Activated CD4-positive, CD25-positive, alpha-beta regulatory T cell (primary cell): Measurements from ENCODE around the gene MDP1.
"Not testable (repeated sequence)": the region's sequence is repeated elsewhere in the genome, so short reads cannot be mapped to it uniquely, and the experiment has no call there.

Experiments used
- DNase-seq, 4 experiments: peaks; one replicate each; lab custom pipeline; 2025; lab: John Stamatoyannopoulos, UW

MDP1 gene

DNA sequence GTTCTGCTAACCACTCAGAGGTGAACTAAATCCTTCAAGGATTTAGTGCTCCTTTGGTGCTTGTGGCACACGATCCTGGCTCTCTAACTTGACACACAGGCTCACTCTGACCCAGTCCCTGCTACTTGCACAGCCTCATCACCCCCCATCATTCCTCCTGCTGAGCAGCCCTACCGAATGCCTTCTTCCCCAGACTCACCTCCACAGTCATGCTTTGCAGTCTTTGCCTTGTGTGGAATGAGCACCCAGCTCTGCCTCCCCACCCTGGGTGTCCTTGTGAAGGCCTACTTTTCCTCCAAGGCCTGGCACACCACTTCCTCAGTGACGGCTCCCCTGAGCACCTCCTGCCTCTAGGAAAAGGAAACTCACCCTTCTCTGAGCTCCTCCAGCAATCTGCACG lies 34.5 kb upstream of the MDP1 start:
- no peak for DNase-seq

DNA sequence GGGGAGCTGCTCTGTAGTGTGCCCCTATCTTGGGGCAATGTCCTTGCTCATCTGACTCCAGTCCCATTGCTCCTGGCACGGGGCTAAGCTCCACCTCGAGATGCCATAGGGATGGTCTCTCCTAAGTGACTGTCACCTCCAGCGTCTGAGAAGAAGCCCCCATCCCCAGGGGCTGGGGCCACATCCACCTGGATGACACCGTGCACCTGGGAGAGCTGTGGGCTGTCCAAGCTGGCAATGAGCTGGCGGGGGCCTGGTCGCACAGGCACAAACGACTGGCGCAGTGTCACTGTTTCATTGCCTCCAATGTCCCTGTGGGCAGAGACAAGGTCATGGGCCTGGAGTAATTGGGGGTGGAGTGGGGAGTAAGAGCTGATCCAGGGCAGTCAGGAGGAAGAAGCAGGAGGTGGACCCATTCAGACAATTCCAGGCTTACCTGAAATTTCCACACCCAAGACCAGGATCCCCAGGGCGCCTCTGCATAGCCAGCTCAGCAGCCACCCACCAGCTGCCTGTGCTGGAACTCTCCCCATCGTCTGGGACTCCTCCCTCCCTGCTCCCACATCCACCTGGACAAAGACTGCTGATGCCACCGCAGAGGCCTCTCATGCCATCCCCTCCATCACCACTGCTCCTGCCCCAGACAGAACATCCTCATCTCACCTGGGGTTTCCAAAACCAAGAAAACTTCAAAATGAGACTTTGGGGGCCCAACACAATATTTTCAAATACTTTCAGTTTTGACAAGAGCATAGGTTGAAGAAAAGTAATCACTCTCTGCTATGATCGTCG lies 33.6 kb upstream of the MDP1 start:
- no peak for DNase-seq

DNA sequence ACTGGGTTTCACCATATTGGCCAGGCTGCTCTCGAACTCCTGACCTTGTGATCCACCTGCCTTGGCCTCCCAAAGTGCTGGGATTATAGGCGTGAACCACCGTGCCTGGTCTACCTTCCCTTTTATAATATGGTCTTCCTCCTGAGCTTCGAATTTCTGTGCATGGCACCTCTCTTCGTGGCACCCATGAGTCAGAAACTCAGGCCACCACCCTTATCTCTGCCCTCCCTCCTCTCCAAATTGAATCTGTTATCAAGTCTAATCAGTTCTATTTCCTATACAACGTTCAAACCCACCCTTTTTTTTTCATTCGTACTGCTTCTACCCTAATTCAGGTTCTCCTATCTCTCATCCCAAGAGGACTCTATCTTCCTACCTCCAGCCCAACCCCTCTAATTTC lies 31.6 kb upstream of the MDP1 start:
- no peak for DNase-seq

DNA sequence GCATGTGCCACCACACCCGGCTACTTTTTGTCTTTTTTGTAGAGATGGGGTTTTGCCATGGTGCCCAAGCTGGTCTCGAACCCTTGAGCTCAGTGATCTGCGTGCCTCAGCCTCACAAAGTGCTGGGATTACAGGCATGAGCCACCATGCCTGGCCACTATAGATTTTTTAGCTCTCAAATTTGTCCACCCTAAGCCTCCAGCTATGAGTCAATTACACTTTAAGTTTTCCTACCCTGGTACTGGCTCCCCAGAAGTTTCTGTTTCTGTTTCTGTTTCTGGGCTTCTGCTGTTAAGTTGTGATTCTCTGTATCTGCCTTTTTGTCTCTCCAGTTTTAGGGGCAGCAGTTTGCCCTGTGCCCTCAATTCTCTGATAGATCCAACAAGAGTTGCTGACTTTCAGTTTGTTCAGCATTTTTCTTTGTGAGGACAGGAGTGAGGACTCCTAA lies 30.9 kb upstream of the MDP1 start:
- DNase-seq, result no peak

DNA sequence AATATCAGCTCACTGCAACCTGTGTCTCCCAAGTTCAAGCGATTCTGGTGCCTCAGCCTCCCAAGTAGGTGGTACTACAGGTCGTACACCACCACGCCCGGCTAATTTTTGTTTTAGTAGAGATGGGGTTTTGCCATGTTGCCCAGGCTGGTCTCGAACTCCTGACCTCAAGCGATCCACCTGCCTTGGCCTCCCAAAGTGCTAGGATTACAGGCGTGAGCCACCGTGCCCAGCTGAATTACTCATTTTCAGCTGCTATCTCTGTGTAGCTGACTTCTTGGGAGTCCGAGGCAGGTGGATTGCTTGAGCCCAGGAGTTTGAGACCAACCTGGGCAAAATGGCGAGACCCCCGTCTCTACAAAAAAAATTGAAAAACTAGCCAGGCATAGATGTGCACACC lies 29.5 kb upstream of the MDP1 start:
- not testable (repeated sequence) for DNase-seq

DNA sequence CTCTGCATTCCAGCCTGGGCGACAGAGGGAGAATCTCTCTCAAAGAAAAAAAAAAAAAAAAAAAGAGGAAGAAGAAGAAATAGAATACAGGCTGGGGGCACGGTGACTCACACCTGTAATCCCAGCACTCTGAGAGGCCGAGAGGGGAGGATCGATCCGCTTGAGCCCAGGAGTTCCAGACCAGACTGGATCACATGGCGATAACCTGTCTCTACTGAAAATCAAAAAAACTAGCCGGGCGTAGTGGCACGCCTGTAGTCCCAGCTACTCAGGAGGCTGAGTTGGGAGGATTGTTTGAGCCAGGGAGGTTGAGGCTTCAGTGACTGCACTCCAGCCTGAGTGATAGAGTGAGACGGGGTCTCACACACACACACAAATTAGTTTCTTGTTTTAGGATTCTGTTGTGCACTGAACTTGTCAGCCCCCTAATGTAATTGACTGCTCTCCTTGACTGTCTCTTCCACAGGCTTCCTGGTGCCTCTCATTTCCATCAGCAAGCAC lies 27.5 kb upstream of the MDP1 start:
- no peak for DNase-seq

DNA sequence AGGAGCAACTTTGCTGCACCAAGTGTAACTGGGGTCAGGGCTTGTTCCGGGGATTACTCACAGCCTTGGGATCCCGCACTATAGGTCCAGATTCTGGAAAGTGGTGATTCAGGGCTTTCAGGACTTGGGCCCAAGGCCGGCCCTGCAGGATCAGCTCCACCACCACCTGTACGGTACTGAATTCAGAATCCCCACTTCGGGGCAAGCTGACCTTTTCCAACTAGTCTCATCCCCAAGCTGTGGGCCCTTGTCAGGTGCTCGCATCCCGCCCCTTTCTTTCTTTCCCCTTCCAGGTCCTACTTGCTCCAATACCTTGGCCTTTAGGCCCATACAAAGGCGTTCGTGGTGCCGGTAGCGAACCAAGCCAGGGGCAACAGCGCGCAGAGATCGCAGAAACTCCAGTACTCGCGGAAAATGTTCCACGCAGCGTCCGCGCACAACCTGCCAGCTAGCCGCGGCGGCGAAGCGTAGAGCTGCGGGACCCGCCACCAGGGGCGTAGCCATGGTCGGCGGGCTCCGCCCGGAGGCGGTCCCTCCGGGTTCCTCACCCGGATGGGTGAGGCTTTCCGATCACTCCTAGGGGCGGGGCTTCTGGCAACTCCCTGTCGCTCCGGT lies 26.1 kb upstream of the MDP1 start:
- peak; percentile 87 to 93 (median 92) for DNase-seq

DNA sequence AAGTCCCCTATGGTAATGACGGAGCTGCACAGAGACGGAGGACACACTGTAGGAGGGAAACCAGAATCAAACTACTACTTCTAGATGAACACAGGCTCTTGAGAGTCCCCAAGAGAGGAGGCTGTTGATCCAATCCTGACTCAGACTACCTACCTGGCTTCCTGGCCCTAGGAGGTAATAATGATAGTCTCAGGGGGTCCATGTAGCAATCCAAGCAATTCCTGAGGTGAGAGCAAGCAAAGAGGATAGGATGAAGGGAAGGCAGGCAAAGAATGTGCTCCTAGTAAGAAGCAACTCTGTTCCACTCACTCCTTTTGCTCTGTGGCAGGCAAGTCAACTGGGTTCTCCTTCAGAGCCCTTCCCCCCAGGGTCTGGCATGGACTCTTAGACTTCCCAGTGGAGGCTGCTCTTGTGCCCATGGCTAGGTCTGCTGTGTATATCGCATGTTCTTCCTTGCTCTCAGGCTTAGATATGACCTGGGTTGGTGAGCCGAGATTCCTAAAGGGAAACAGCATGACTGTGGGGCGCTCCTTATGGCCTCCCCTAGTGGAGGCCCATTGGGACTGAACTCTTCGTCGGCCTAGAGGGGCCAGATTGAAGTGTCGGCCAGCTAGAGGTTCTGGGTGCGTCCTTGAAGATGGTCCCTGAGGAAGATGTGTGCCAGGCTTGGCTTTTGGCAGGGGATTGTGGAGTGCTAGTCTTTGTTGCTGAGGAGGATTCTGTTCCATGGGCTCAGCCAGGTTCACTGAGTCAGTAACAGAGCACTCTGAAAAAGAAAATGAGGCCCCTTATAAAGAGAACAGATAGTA lies 24.4 kb upstream of the MDP1 start:
- no peak for DNase-seq

DNA sequence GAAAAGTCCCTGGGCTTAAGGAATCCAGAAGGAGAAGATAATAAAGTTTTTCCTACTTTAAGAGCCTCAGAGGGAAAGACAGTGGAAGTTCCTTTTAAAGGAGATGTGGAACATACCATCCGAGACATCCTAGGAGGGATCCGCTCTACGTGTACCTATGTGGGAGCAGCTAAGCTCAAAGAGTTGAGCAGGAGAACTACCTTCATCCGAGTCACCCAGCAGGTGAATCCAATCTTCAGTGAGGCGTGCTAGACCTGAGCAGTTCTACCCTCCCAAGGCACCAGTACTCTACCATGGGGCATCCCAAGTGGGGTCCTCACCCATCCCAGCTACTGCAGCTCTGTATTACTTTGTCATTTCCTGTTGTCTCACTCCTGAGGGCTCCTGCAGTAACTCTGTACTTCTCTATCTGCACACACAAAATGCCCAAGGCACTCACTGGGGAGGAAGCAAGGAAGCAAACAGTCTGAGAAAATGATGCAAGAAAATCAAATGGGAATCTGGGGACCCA lies 22.7 kb upstream of the MDP1 start:
- no peak for DNase-seq

DNA sequence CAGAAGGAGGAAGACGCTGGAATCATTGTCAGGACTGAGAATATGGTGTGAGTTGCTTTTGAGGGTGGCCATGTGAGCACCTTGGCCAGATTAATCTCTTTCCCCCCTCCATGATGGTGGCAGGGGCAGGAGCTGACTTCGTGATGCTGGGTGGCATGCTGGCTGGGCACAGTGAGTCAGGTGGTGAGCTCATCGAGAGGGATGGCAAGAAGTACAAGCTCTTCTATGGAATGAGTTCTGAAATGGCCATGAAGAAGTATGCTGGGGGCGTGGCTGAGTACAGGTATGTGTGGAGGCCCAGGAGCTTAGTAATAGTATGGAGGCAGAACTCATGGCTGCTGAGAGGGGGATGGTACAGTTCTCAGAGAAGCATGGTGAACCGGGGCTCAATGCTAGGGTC lies 22.3 kb upstream of the MDP1 start:
- DNase-seq, result no peak

DNA sequence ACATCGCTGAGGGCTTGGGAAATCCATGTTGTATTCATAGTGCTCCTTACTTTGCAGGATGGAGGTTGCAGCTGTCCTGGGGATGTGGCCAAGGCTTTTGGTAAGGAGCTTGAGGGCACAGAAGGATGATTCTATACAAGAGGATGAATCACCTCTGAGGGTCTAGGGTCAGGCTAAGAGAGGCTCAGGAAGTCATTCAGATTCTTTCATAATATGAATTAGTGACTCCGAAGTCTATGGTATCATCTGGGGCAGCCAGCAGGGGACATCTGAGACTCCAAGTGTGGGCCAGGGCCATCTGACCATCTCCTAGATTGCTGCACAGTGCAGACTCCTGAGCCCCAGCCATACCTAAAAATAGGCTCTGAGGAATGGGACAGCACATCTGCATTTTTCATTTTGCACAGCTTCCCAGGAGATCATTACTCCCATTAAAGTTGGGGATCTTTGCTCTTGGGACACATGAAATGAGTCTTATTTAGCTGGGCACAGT lies 21.6 kb upstream of the MDP1 start:
- DNase-seq, result no peak

DNA sequence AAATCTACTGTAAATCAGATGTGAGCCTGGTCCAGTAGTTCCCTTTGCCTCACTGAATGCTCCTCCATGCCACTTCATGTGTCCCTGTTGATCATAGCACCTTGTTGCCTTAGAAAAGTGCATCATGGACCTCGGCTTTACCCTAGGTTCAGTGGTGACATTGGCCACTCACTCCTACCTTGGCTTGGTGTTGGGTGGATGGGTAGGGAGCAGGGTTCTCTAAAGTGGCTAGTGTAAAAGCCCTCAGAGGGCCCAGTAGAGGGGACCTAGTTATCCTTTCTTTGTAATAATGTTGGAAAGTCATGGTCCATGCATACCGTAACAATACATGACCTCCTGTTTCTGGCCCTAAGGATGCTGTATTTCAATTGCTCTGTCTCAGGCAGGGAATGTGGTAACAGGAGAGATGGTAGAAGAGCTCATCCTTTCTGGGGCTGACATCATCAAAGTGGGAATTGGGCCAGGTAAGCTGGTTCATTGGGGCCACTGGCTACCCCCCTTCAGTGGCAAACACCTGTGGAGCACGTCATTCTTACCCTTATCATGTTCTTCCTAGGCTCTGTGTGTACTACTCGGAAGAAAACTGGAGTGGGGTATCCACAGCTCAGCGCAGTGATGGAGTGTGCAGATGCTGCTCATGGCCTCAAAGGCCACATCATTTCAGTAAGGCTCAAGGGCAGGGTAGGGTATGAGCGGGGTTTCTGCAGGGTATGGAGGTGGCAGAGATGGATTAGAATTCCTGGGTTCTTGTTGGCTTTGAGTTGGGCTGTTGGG lies 21.0 kb upstream of the MDP1 start:
- no peak for DNase-seq

DNA sequence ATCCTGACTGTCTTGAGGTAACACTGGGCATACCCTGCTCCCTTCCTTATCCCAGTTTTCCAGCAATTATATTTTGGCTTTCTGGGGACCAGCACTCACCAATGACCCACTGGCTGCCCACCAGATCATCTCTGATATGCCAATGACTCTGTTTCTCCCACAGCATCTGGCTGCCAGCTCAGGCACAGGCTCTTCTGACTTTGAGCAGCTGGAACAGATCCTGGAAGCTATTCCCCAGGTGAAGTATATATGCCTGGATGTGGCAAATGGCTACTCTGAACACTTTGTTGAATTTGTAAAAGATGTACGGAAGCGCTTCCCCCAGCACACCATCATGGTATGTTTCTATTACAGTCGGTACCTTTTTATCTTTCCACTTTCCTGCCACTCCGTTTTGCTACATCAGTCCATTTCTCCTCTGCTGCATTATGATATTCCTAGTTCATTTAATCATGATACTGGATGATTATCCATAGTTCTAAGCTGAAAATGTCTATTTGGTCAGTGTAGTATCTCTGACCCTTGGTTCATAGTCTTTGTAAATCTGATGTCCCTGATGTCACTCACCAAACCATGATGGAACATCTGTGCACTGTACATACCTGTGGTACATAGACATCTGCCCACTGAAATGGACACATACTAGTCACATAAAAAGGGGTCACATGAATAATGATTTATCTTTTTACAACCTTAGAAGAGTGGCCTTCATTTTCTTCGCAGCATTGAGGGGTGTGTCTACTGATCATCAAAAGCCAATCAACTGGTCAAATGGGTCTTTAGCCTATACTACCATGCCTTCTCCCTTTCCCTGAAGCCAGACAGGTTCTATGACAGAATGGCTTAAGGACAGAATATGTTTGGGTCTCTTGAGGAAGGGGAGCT lies 20.2 kb upstream of the MDP1 start:
- no peak for DNase-seq

DNA sequence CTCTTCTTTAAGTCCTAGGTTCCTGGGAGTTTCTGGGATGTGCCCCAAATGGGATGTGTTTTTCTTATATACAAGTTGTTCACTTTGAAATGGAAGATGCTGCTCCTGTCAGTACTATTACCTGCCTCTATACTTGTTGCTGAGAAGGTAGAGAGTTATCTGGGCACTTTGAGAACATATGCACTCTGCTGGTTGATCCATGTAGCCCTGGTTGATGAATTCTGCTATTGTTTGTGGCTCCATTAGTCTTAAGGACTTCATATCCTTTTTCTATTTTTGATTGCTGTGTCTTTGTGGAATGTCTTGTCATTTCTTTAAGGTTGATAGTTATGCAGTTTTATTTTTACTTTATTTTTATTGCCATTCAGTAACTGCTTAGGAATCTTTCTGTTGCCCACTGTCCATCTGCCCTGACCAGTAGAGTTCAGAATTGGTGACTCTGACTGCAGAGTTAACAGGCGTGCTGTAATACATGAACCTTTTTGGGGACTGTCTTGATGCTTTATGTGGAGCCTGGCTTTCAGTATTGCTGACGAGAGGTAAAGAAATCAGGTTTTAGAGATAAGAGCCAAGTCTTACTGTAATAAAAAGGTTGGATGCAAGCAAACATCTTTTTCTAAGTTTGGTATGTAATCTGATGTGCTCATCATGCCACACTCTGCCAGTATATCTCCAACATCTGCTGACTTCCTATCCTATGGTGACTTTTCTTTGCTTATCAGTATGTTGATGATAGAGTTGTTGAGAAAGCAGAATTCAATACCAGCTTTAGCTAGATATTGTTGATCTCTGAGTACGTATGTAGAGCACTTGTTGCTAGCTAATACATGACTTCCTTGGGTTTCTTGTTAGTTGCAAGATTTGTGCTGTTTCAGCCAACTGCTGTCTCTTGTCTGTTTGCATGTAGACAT lies 18.5 kb upstream of the MDP1 start:
- DNase-seq, result no peak

DNA sequence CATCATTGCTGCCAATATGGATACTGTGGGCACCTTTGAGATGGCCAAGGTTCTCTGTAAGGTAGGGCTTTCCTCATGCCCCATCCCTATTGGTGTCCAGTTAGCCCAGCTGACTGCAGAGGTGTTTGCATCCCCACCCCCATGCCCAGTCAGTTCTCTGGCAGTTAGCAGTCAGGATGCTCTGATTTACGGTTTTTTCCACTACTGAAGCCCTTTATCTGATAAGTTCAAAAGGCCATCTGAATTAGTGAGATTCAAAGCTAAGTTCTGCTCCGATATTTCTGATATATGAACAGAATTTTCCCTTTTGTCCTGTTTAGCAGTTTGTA lies 17.6 kb upstream of the MDP1 start:
- DNase-seq, result no peak

DNA sequence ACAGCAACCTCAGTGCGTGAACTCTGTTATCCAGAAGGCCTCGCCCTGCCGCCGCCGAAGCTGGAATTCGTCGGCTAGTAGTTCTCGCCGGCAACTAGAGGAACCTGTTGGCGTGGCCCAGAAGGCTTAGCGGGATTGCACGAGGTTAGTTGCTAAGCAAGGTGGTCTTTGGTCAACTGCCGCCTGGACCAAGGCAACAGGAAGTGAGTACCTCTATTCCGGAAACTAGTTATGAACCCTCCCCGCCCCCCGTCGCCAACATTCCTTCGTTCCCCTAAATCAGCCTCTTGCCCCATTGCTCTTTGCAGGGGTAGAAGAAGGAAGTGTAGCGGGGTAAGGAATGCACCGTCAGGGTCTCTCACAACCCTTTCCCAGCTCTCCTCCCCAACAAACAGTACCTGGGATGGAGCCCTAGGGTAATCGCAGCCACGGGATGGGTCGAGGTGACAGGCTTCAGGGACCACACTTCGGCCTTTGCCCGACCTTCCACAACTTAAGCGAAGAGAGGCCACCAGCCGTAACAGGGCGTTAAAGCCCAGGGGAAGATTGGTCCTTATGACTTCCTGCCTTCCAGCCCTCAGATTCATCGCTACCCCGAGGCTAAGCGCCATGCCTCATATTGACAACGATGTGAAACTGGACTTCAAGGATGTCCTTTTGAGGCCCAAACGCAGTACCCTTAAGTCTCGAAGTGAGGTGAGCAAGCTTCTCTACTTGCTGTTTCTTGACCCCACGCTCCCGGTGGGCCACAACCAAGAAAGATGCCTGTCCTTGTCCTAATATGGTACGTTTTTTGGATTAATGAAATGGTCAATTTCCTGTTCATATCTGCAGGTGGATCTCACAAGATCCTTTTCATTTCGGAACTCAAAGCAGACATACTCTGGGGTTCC lies 17.0 kb upstream of the MDP1 start, which contains the start of gene GMPR2:
Gene GMPR2 (plus strand): TSS at position 285 of the 893 bp plus-strand sequence. CDS start 325 bp downstream, at position 610.
- DNase-seq, result no peak

DNA sequence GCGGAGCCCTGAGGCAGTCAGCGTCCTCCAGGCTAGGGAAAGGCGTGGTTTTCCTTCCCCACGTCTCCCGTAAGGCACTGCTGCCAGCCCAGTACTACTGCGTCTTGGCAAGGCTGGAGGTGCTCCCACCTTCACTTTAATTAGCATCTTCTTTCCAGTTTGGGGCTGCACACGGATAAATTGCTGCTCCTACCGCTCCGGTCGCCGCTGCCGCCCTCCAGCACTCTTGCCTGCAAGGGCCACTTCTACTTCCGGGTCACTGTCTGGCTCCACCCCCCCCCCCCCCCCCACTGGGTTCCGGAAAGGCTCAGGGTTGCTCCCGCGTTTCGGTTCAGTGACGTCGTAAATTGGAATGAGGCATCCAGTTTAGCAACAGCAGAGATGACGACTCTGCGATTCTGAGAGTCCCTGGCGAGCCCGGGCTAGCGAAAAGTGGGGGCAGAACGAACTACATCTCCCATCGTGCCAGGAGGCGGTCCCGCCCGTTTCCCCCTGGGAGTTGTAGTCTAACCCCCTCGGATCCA lies 16.3 kb upstream of the MDP1 start, which contains the start of gene NEDD8:
Gene NEDD8 (minus strand): TSS at position 247 of the 524 bp plus-strand sequence. CDS start 100 bp downstream, at position 147.
- DNase-seq, result peak; percentile 82 to 92 (median 89)
